ENCODE measurements around the gene CFAP119.

The CFAP119 gene

DNA sequence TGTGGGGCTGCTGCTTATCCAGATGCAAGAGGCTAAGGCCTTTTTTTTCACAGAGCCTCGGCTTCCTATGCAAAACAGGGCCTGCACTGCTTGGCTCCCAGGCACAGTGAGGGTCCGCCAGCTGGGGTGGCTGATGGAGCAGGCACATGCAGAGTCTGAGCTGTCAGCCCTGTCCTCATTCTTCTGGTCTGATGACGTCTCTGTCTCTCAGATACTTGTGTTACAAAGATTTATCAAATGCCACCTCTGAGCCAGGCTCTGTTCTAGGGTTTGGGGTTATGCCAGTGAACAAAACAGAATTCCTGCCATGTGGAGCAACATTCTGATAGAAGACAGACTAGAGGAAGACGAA, 5.0 kb upstream of the CFAP119 start:
- DNase-seq (ENCODE audit: low spot score) = no peak
- H2BK120ac ChIP-seq (ENCODE audit: low read depth, low read length) = no peak overlapping the region
- no peak overlapping the region for H2AK5ac ChIP-seq (ENCODE audit: low read depth, low read length)
- H3K27ac ChIP-seq (replicated peaks; ENCODE audit: low read length) = no peak overlapping the region
- peaks cover 0 to 1% of the 10 kb centered on the region in 2 donors for H3K9me3 ChIP-seq (replicated peaks in 1 of 2; ENCODE audit: control insufficient read depth in 2 of 2, insufficient read depth in 1 of 2, low read depth in 1 of 2, low read length in 2 of 2)
- H3K23ac ChIP-seq (ENCODE audit: low read depth, low read length, poor library complexity) = no peak overlapping the region
- no peak overlapping the region for H2BK5ac ChIP-seq (ENCODE audit: low read length)
- H3K27me3 ChIP-seq (ENCODE audit: control insufficient read depth in 3 of 3, insufficient read depth in 3 of 3, low read depth in 1 of 3, low read length in 3 of 3) = no peaks in the 10 kb centered on the region
- H3K4me1 ChIP-seq (ENCODE audit: control insufficient read depth in 2 of 2, insufficient read depth in 1 of 2, low read depth in 1 of 2, low read length in 2 of 2) = peaks cover 3 to 10% of the 10 kb centered on the region in 2 donors
- no peak overlapping the region for H4K91ac ChIP-seq (ENCODE audit: low read depth, low read length, poor library complexity)
- H4K8ac ChIP-seq (ENCODE audit: low read depth, low read length) = no peak overlapping the region
- H2BK15ac ChIP-seq (ENCODE audit: low read length) = no peak overlapping the region
- no peak overlapping the region for H3K4ac ChIP-seq (ENCODE audit: low read length)
- H3K9ac ChIP-seq (ENCODE audit: low read depth, low read length, poor library complexity) = no peak overlapping the region
- H3K14ac ChIP-seq (ENCODE audit: low read length) = no peak overlapping the region
- peaks cover 71 to 93% of the 10 kb centered on the region in 2 donors for H3K36me3 ChIP-seq (replicated peaks in 1 of 2; ENCODE audit: control insufficient read depth in 2 of 2, insufficient read depth in 2 of 2, low read length in 2 of 2)
- H3K4me2 ChIP-seq (ENCODE audit: insufficient read depth, low read length, poor library complexity, severe bottlenecking) = no peak overlapping the region
- H2AFZ ChIP-seq (ENCODE audit: low read length) = no peak overlapping the region
- H2BK12ac ChIP-seq (ENCODE audit: low read length) = no peak overlapping the region
- no peak overlapping the region for H3K4me3 ChIP-seq (ENCODE audit: low read length in 2 of 2)
- WGBS, 2 donors (ENCODE audit: extremely low coverage in 2 of 2, insufficient read length in 2 of 2, insufficient replicate concordance in 1 of 2) = no CpG with 5 or more reads among the region's 4 CpGs
- peaks cover 22% of the 10 kb centered on the region for H3K79me1 ChIP-seq (ENCODE audit: low read depth, low read length)
- H3K18ac ChIP-seq (ENCODE audit: low read length) = no peak overlapping the region

DNA sequence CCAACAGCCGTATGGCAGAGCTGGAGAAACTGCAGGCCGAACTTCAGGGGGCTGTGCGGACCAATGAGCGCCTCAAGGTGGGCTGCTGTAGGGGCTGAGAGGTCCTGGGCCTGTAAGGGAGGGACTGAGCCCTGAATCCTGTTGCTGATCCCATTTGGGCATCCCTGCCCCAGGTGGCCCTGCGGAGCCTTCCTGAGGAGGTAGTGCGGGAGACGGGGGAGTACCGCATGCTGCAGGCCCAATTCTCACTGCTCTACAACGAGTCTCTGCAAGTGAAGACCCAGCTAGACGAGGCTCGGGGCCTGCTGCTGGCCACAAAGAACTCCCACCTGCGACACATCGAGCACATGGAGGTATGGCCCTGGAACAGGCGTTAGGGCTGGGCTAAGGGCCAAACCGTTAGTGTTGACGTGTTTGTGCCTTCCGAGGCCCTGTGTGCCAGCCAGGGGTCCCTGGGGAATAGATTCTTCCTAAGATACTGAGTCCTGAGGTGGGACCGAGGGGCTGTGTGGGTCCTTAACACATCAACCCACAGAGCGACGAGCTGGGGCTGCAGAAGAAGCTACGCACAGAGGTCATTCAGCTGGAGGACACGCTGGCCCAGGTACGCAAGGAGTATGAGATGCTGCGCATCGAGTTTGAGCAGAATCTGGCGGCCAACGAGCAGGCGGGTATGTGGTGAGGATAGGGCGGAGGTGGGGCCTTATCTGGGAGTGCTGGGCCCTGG, 4.5 kb upstream of the CFAP119 start:
- Histone ChIP-seq H2BK5ac (ENCODE audit: low read length) (no peak overlapping the region), H2AK5ac (ENCODE audit: low read depth, low read length) (no peak overlapping the region), H3K27ac (replicated peaks; ENCODE audit: low read length) (no peak overlapping the region), H3K4me1 (ENCODE audit: control insufficient read depth in 2 of 2, insufficient read depth in 1 of 2, low read depth in 1 of 2, low read length in 2 of 2) (peaks cover 3 to 10% of the 10 kb centered on the region in 2 donors), H3K23ac (ENCODE audit: low read depth, low read length, poor library complexity) (peak overlapping the region; percentile 3), H3K27me3 (ENCODE audit: control insufficient read depth in 3 of 3, insufficient read depth in 3 of 3, low read depth in 1 of 3, low read length in 3 of 3) (no peaks in the 10 kb centered on the region), H3K79me1 (ENCODE audit: low read depth, low read length) (peaks cover 24% of the 10 kb centered on the region), H4K91ac (ENCODE audit: low read depth, low read length, poor library complexity) (no peak overlapping the region), H2BK12ac (ENCODE audit: low read length) (no peak overlapping the region), H3K18ac (ENCODE audit: low read length) (no peak overlapping the region), H3K36me3 (replicated peaks in 1 of 2; ENCODE audit: control insufficient read depth in 2 of 2, insufficient read depth in 2 of 2, low read length in 2 of 2) (peaks cover 67 to 88% of the 10 kb centered on the region in 2 donors), H3K4me3 (ENCODE audit: low read length in 2 of 2) (peak overlapping the region in 1 of 2 donors; percentile 18), H4K8ac (ENCODE audit: low read depth, low read length) (no peak overlapping the region), H3K9ac (ENCODE audit: low read depth, low read length, poor library complexity) (no peak overlapping the region), H2BK15ac (ENCODE audit: low read length) (no peak overlapping the region), H3K14ac (ENCODE audit: low read length) (no peak overlapping the region), H3K4me2 (ENCODE audit: insufficient read depth, low read length, poor library complexity, severe bottlenecking) (no peak overlapping the region), H3K4ac (ENCODE audit: low read length) (no peak overlapping the region), H2BK120ac (ENCODE audit: low read depth, low read length) (no peak overlapping the region), H3K9me3 (replicated peaks in 1 of 2; ENCODE audit: control insufficient read depth in 2 of 2, insufficient read depth in 1 of 2, low read depth in 1 of 2, low read length in 2 of 2) (peaks cover 0 to 1% of the 10 kb centered on the region in 2 donors), H2AFZ (ENCODE audit: low read length) (no peak overlapping the region)
- no CpG with 5 or more reads among the region's 29 CpGs for WGBS, 2 donors (ENCODE audit: extremely low coverage in 2 of 2, insufficient read length in 2 of 2, insufficient replicate concordance in 1 of 2)
- DNase-seq (ENCODE audit: low spot score) = no peak

DNA sequence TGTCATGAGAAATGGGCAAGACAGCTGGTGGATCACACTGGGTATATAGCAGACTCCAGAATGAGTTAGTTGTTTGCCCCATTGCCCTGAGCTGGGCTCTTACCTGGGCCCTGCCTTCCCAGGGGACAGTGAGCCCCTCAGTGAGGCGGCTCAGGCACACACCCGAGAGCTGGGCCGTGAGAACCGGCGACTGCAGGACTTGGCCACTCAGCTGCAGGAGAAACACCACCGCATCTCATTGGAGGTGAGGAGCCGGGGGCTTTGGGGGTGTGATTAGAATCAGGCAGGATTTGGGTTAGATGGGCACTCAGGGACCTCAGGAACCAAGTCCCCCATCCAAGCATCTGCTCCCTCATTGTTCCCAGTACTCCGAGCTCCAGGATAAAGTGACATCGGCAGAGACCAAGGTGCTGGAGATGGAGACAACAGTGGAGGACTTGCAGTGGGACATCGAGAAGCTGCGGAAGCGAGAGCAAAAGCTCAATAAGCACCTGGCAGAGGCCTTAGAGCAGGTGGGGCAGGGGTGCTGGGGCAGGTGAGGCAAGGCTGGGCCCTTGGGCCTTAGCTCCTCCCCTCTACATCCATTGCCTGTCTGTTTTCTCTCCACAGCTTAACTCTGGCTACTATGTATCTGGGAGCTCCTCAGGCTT, 3.1 kb upstream of the CFAP119 start:
- WGBS, 2 donors (ENCODE audit: extremely low coverage in 2 of 2, insufficient read length in 2 of 2, insufficient replicate concordance in 1 of 2) = no CpG with 5 or more reads among the region's 12 CpGs
- Histone ChIP-seq H3K4me1 (ENCODE audit: control insufficient read depth in 2 of 2, insufficient read depth in 1 of 2, low read depth in 1 of 2, low read length in 2 of 2) (peaks cover 10 to 11% of the 10 kb centered on the region in 2 donors), H2BK5ac (ENCODE audit: low read length) (no peak overlapping the region), H3K4ac (ENCODE audit: low read length) (no peak overlapping the region), H3K36me3 (replicated peaks in 1 of 2; ENCODE audit: control insufficient read depth in 2 of 2, insufficient read depth in 2 of 2, low read length in 2 of 2) (peaks cover 64 to 78% of the 10 kb centered on the region in 2 donors), H3K14ac (ENCODE audit: low read length) (no peak overlapping the region), H3K9ac (ENCODE audit: low read depth, low read length, poor library complexity) (no peak overlapping the region), H3K4me2 (ENCODE audit: insufficient read depth, low read length, poor library complexity, severe bottlenecking) (no peak overlapping the region), H3K18ac (ENCODE audit: low read length) (no peak overlapping the region), H2BK120ac (ENCODE audit: low read depth, low read length) (no peak overlapping the region), H3K4me3 (ENCODE audit: low read length in 2 of 2) (no peak overlapping the region), H4K8ac (ENCODE audit: low read depth, low read length) (no peak overlapping the region), H2AK5ac (ENCODE audit: low read depth, low read length) (no peak overlapping the region), H3K9me3 (replicated peaks in 1 of 2; ENCODE audit: control insufficient read depth in 2 of 2, insufficient read depth in 1 of 2, low read depth in 1 of 2, low read length in 2 of 2) (peaks cover 0 to 1% of the 10 kb centered on the region in 2 donors), H3K27me3 (ENCODE audit: control insufficient read depth in 3 of 3, insufficient read depth in 3 of 3, low read depth in 1 of 3, low read length in 3 of 3) (no peaks in the 10 kb centered on the region), H2AFZ (ENCODE audit: low read length) (no peak overlapping the region), H3K79me1 (ENCODE audit: low read depth, low read length) (peaks cover 24% of the 10 kb centered on the region), H3K23ac (ENCODE audit: low read depth, low read length, poor library complexity) (no peak overlapping the region), H2BK12ac (ENCODE audit: low read length) (no peak overlapping the region), H3K27ac (replicated peaks; ENCODE audit: low read length) (no peak overlapping the region), H4K91ac (ENCODE audit: low read depth, low read length, poor library complexity) (no peak overlapping the region), H2BK15ac (ENCODE audit: low read length) (no peak overlapping the region)
- DNase-seq (ENCODE audit: low spot score) = no peak

DNA sequence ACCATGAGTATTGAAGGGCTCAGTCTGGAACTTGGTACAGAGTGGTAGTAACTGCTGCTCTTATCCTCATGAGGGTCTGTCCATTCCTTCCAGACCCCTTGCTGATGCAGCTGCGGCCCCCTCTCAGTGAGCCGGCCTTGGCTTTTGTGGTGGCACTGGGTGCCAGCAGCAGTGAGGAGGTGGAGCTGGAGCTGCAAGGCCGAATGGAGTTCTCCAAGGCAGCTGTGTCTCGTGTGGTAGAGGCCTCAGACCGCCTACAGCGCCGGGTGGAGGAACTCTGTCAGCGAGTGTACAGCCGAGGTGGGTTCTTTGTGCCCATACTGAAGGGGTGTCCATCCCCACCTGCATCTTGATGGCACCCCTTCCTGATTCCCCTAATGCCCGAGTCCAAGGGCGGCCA, 2.2 kb upstream of the CFAP119 start:
- peaks cover 58 to 78% of the 10 kb centered on the region in 2 donors for H3K36me3 ChIP-seq (replicated peaks in 1 of 2; ENCODE audit: control insufficient read depth in 2 of 2, insufficient read depth in 2 of 2, low read length in 2 of 2)
- H2BK5ac ChIP-seq (ENCODE audit: low read length) = no peak overlapping the region
- no peak overlapping the region for H3K4ac ChIP-seq (ENCODE audit: low read length)
- no peaks in the 10 kb centered on the region for H3K27me3 ChIP-seq (ENCODE audit: control insufficient read depth in 3 of 3, insufficient read depth in 3 of 3, low read depth in 1 of 3, low read length in 3 of 3)
- H3K9me3 ChIP-seq (replicated peaks in 1 of 2; ENCODE audit: control insufficient read depth in 2 of 2, insufficient read depth in 1 of 2, low read depth in 1 of 2, low read length in 2 of 2) = peaks cover 0 to 1% of the 10 kb centered on the region in 2 donors
- no peak overlapping the region for H3K14ac ChIP-seq (ENCODE audit: low read length)
- no peak overlapping the region for H2BK120ac ChIP-seq (ENCODE audit: low read depth, low read length)
- no peak overlapping the region for H4K91ac ChIP-seq (ENCODE audit: low read depth, low read length, poor library complexity)
- WGBS, 2 donors (ENCODE audit: extremely low coverage in 2 of 2, insufficient read length in 2 of 2, insufficient replicate concordance in 1 of 2) = no CpG with 5 or more reads among the region's 11 CpGs
- no peak for DNase-seq (ENCODE audit: low spot score)
- H3K9ac ChIP-seq (ENCODE audit: low read depth, low read length, poor library complexity) = no peak overlapping the region
- H2AFZ ChIP-seq (ENCODE audit: low read length) = no peak overlapping the region
- no peak overlapping the region for H2AK5ac ChIP-seq (ENCODE audit: low read depth, low read length)
- no peak overlapping the region for H3K18ac ChIP-seq (ENCODE audit: low read length)
- no peak overlapping the region for H2BK15ac ChIP-seq (ENCODE audit: low read length)
- peaks cover 24% of the 10 kb centered on the region for H3K79me1 ChIP-seq (ENCODE audit: low read depth, low read length)
- peaks cover 10 to 11% of the 10 kb centered on the region in 2 donors for H3K4me1 ChIP-seq (ENCODE audit: control insufficient read depth in 2 of 2, insufficient read depth in 1 of 2, low read depth in 1 of 2, low read length in 2 of 2)
- H4K8ac ChIP-seq (ENCODE audit: low read depth, low read length) = no peak overlapping the region
- no peak overlapping the region for H3K4me2 ChIP-seq (ENCODE audit: insufficient read depth, low read length, poor library complexity, severe bottlenecking)
- H2BK12ac ChIP-seq (ENCODE audit: low read length) = no peak overlapping the region
- H3K27ac ChIP-seq (replicated peaks; ENCODE audit: low read length) = no peak overlapping the region
- no peak overlapping the region for H3K23ac ChIP-seq (ENCODE audit: low read depth, low read length, poor library complexity)
- H3K4me3 ChIP-seq (ENCODE audit: low read length in 2 of 2) = no peak overlapping the region

All from neuronal stem cell (in vitro differentiated cells).